Activated gamma-delta T cell (primary cell): ENCODE results near the gene ARNT2.

Source experiments
- DNase-seq: peaks from one replicate; lab custom pipeline; 2025; lab: John Stamatoyannopoulos, UW

Gene ARNT2

GRCh38 chr15:80442728-80443403, 38.7 kb downstream of the ARNT2 start:
- DNase-seq = no peak

DNA sequence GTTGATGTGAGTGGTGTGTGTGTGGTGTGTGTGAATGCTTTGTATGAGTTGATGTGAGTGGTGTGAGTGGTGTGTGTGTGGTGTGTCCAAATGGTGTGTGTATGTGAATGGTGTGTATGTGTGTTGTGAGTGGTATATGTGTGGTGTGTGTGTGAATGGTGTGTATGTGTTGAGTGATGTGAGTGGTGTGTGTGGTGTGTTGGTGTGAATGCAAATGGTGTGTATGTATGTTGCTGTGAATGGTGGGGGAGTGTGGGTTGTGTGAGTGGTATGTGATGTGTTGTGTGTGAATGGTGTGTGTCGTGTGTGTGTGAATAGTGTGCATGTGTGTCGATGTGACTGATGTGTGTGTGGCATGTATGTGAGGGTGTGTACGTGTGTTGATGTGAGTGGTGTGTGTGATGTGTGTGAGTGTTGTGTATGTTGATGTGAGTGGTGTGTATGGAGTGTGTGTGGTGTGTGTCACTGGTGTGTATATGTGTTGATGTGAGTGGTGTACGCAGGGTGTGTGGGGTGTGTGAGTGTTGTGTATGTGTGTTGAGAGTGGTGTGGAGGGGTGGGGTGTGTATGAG, 40.6 kb downstream of the ARNT2 start:
- no peak for DNase-seq

DNA sequence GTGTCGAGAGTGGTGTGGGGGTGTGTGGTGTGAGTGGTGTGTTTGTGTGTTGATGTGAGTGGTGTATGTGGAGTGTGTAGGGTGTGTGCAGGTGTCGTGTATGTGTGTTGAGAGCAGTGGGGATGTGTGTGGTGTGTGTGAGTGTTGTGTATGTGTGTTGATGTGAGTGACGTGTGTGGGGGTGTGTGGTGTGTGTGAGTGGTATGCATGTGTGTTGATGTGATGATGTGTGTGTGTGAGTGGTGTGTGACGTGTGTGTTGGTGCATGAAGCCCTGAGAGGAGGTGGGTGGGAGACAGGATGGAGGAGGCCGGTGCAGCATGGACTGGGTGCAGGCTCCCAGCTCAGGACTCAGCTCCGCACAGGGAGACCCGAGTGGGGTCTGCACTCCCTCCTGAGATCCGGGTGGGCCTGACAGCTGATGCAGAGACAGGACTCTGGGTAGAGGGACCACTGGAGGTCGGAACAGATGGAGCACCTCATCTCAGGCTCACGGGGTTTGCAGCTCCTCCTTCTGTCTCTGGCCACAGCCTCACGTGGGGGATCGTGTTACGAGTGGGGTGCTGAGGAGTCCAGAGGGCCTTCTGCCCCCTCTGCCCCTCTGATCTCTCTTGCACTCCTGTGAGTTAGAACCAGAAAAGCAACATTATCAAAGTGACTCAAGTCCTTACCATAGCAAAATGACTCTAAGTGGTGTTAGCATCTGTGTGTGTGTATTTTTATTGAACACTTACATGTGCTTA, 41.3 kb downstream of the ARNT2 start:
- no peak for DNase-seq

GRCh38 chr15:80447077-80447476, 42.9 kb downstream of the ARNT2 start:
- no peak for DNase-seq

GRCh38 chr15:80449825-80450224, 45.6 kb downstream of the ARNT2 start:
- DNase-seq = no peak

GRCh38 chr15:80450811-80451321, 46.7 kb downstream of the ARNT2 start:
- no peak for DNase-seq

DNA sequence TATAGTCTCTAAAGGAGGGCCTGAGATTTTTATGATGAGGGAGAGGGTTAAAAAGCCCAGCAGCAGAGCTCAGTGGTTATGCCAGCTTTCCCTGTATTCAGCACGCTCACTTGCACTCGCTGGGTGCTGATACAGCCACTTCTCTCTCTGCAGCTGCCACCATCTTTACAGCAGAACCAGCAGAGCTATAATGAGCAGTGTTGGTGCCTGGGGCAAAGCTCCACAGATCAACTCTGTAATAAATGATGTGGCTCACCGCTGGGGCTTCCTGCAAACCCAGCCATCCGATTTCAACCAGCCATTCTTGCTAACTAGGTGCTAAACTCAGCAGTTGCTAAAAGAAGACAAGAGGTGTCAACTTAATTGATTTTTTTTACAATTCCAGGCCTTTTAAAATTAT, 48.0 kb downstream of the ARNT2 start:
- DNase-seq = no peak

- no peak for DNase-seq
Measured at GRCh38 chr15:80455051-80455648, 51.0 kb downstream of the ARNT2 start.

- DNase-seq = no peak
Measured at GRCh38 chr15:80455668-80456442, 51.7 kb downstream of the ARNT2 start.

- no peak for DNase-seq
Measured at GRCh38 chr15:80456517-80457492, 52.6 kb downstream of the ARNT2 start.

DNA sequence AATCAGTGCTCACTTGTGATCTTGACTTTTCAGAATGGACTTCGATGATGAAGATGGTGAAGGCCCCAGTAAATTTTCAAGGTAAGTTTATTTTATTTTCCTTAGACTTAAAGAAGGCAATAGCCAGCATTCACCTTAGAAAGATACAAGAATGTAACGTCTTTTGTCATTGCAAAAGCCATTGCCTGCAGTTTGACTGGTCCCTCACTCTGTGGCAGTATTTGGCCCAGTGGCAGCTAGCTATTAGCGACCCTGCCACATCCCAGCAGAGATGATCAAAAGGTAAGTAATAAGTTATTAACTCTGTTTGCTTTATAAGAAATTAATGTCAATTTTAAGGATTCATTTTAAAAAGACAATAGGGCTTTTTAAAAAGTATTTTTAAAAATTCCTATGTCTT, 53.7 kb downstream of the ARNT2 start:
- no peak for DNase-seq

DNA sequence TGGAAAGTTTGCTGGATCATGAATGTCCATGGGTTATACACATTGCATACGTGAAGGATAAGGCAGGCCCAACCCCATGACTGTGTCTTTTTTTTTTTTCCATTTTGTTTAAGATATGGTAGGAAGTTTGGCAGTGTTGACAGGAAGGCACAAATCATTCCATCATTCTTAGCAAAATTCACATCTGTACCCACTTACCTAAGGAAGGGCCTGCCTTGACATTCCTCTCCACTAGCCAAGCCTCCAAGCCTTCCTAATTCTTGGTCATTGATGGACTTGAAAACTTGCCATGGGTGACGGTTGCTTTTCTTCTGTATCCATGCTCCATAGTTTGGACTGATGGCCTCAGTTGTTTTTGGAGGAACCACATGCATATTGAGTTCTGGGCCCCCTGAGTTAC, 54.4 kb downstream of the ARNT2 start:
- DNase-seq = no peak

DNA sequence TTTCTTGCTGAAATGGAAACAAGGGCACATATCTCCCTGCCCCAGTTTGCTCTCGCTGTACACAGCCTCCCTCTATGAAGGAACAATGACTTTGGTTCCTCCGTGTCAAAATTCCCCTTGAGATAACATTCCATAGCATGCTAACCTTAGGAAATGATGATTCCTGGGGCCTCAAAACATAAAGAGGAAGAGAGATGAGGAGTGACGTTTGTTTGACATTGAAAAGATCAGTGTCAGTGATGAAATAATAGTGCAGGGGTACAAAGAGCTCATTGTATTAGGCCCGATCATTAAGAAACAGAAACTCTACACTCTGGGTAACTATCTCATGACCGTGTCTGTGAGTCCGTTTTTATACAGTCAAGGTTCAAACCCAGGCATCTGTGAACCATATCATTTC, 55.2 kb downstream of the ARNT2 start:
- DNase-seq = no peak

- DNase-seq = no peak
Measured at GRCh38 chr15:80459818-80460217, 55.6 kb downstream of the ARNT2 start.

- DNase-seq = no peak
Measured at GRCh38 chr15:80461356-80462095, 57.3 kb downstream of the ARNT2 start.

- no peak for DNase-seq
Measured at GRCh38 chr15:80462111-80462510, 57.9 kb downstream of the ARNT2 start.

DNA sequence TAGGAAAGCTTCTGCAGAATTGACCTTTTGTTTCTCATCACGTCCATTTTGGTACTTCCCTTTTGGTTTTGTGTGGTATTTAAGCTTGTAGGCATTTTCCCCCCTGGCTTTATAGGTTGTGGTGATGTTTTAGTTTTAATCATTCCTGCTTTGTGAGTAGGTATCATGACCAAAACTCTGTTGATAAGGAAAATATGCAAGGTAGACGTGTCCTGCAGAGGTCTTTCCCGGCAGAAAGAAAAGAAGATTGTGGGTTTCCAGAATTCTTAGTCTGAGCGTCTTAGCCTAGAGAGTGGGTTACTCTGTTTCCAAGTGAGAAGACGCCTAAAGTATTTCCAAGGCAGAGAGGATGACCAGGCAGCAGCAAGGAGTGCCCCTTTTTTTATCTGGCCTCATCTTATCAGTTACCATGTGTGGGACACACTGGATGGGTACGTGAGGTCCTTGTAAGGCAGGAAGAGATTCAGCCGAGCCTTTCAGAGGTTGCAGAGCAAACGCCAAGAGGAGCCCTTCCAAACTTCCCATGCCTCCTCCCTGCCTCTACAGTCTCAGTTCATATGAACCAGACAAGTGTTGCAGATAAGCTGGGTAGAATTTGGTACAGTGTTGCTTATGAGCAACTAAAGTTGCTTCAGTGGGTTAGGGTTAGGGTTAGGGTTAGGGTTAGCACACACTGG, 58.8 kb downstream of the ARNT2 start:
- no peak for DNase-seq

DNA sequence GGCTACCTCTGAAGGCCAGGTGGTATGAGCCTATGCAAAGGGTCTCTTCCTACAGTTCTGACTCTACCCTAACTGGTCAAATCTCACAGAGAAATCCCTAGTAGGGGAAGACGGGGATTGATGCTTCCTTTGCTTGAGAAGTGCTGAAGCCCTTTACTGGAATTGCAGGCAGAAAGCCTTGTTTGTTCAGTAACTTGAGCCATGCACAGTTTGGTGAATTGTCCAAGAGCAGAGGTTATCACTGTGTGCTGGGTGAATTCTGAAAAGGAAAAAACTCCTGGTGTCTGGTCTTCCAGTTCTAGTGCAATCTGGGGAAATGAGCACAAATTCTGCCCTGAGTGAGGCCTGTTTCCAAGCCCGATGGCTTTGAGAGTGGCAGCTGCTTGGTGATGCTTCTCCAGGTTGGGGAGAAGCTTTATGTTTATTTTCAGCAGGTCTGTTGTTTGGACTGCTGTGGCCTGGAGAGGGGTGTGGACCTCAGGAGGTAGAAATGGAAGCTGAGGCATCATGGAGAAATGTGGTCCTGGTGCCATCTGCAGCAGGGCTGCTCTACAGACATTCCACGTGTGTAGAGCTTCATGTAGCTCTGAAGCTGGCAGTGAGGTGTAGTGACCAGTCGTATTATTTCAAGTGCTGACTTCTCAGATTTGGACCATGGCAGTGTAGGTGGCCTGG, 60.9 kb downstream of the ARNT2 start:
- DNase-seq = no peak

DNA sequence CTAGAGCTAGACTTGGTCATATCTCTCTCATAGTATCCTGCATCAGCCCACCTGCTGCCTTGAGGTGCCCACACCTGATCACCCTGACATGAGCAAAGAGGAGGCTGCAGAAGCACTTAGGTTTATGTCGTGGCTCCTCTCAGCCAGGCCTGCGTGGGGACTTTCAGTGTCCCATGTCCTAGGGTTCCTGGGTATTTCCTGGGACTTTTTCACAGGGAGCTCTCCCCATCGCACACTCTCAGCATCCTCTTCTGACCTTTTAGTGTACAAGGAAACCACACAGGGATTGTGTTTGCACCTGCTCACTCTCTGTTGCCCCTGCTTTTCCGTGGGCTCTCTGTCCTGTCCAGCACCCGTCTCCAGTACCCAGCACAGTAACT, 61.4 kb downstream of the ARNT2 start:
- no peak for DNase-seq
